Measurements from ENCODE around the gene PER1. TPM values are rescaled to one million over a fixed set of nuclear protein-coding genes. Genes with fewer than 3 reads are reported as not detected.

The PER1 gene
- total and polyA plus RNA-seq, 2 of the 13 experiments (the other 11 are each of a cell fraction or from before 2014, with no cell fraction given) = 2.6 to 3.6 TPM

DNA sequence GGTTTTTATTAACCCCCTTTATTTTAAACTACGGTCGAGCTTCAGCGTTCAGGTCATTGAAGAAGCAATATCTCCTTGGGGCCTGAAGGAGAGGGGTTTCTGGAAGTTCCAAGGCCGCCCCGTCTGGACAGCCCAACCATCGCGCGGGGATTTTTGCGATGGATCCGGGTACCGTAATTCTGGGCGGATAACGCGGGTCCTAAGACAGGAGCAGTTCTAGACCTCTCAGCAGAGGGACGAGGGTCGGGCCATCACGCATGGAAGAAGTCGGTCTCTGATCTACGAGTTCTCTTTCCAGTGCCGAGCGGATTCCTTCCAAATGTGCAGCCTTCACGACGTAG is 34.2 kb upstream of the PER1 start (continued):
- TF ChIP-seq, protein P1, sequence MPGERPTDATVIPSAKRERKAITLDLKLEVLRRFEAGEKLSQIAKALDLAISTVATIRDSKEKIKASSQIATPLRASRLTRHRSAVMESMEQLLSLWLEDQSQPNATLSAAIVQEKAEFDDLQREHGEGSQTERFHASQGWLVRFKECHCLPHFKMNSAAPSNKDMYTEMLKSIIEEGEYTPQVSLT (CRISPR knock-in tag; IDR thresholded peaks at IDR 0.05; ENCODE audit: borderline replicate concordance, low read depth) = no peak
- no peak for TF ChIP-seq RXRB (CRISPR knock-in tag; IDR thresholded peaks at IDR 0.05; ENCODE audit: borderline replicate concordance)
- no peak for TF ChIP-seq SCMH1 (CRISPR knock-in tag; IDR thresholded peaks at IDR 0.05; ENCODE audit: borderline replicate concordance)
- no peak for TF ChIP-seq GATA4 (IDR thresholded peaks at IDR 0.05; ENCODE audit: borderline replicate concordance, low read depth)
- TF ChIP-seq ZNF138 (CRISPR knock-in tag; IDR thresholded peaks at IDR 0.05; ENCODE audit: low read depth) = peak; percentile 15; the same call in 1 of the 2 replicates
- TF ChIP-seq, protein P2, sequence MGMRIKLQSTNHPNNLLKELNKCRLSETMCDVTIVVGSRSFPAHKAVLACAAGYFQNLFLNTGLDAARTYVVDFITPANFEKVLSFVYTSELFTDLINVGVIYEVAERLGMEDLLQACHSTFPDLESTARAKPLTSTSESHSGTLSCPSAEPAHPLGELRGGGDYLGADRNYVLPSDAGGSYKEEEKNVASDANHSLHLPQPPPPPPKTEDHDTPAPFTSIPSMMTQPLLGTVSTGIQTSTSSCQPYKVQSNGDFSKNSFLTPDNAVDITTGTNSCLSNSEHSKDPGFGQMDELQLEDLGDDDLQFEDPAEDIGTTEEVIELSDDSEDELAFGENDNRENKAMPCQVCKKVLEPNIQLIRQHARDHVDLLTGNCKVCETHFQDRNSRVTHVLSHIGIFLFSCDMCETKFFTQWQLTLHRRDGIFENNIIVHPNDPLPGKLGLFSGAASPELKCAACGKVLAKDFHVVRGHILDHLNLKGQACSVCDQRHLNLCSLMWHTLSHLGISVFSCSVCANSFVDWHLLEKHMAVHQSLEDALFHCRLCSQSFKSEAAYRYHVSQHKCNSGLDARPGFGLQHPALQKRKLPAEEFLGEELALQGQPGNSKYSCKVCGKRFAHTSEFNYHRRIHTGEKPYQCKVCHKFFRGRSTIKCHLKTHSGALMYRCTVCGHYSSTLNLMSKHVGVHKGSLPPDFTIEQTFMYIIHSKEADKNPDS (CRISPR knock-in tag; IDR thresholded peaks at IDR 0.05) = no peak
- TF ChIP-seq, protein P3, sequence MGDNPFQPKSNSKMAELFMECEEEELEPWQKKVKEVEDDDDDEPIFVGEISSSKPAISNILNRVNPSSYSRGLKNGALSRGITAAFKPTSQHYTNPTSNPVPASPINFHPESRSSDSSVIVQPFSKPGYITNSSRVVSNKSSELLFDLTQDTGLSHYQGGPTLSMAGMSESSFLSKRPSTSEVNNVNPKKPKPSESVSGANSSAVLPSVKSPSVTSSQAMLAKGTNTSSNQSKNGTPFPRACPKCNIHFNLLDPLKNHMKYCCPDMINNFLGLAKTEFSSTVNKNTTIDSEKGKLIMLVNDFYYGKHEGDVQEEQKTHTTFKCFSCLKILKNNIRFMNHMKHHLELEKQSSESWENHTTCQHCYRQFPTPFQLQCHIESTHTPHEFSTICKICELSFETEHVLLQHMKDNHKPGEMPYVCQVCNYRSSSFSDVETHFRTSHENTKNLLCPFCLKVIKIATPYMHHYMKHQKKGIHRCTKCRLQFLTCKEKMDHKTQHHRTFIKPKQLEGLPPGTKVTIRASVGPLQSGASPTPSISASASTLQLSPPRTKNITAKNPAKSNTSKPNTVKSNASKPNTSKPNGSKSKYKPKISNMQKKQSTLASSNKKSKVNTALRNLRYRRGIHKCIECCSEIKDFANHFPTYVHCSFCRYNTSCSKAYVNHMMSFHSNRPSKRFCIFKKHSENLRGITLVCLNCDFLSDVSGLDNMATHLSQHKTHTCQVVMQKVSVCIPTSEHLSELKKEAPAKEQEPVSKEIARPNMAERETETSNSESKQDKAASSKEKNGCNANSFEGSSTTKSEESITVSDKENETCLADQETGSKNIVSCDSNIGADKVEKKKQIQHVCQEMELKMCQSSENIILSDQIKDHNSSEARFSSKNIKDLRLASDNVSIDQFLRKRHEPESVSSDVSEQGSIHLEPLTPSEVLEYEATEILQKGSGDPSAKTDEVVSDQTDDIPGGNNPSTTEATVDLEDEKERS (CRISPR knock-in tag; IDR thresholded peaks at IDR 0.05) = 0 out of 2 replicates have a peak, but pooled peaks have one; percentile 76
- TF ChIP-seq ZFYVE20 (CRISPR knock-in tag; IDR thresholded peaks at IDR 0.05; ENCODE audit: borderline replicate concordance, low read depth) = no peak
- TF ChIP-seq NONO (IDR thresholded peaks at IDR 0.05) = no peak
- TF ChIP-seq NONO (CRISPR knock-in tag; conservative IDR thresholded peaks at IDR 0.05) = 0 out of 2 replicates have a peak, but pooled peaks have one; percentile 16
- peak; percentile 68; the same call in 1 of the 2 replicates for TF ChIP-seq EED (CRISPR knock-in tag; IDR thresholded peaks at IDR 0.05)
- TF ChIP-seq, protein P4, sequence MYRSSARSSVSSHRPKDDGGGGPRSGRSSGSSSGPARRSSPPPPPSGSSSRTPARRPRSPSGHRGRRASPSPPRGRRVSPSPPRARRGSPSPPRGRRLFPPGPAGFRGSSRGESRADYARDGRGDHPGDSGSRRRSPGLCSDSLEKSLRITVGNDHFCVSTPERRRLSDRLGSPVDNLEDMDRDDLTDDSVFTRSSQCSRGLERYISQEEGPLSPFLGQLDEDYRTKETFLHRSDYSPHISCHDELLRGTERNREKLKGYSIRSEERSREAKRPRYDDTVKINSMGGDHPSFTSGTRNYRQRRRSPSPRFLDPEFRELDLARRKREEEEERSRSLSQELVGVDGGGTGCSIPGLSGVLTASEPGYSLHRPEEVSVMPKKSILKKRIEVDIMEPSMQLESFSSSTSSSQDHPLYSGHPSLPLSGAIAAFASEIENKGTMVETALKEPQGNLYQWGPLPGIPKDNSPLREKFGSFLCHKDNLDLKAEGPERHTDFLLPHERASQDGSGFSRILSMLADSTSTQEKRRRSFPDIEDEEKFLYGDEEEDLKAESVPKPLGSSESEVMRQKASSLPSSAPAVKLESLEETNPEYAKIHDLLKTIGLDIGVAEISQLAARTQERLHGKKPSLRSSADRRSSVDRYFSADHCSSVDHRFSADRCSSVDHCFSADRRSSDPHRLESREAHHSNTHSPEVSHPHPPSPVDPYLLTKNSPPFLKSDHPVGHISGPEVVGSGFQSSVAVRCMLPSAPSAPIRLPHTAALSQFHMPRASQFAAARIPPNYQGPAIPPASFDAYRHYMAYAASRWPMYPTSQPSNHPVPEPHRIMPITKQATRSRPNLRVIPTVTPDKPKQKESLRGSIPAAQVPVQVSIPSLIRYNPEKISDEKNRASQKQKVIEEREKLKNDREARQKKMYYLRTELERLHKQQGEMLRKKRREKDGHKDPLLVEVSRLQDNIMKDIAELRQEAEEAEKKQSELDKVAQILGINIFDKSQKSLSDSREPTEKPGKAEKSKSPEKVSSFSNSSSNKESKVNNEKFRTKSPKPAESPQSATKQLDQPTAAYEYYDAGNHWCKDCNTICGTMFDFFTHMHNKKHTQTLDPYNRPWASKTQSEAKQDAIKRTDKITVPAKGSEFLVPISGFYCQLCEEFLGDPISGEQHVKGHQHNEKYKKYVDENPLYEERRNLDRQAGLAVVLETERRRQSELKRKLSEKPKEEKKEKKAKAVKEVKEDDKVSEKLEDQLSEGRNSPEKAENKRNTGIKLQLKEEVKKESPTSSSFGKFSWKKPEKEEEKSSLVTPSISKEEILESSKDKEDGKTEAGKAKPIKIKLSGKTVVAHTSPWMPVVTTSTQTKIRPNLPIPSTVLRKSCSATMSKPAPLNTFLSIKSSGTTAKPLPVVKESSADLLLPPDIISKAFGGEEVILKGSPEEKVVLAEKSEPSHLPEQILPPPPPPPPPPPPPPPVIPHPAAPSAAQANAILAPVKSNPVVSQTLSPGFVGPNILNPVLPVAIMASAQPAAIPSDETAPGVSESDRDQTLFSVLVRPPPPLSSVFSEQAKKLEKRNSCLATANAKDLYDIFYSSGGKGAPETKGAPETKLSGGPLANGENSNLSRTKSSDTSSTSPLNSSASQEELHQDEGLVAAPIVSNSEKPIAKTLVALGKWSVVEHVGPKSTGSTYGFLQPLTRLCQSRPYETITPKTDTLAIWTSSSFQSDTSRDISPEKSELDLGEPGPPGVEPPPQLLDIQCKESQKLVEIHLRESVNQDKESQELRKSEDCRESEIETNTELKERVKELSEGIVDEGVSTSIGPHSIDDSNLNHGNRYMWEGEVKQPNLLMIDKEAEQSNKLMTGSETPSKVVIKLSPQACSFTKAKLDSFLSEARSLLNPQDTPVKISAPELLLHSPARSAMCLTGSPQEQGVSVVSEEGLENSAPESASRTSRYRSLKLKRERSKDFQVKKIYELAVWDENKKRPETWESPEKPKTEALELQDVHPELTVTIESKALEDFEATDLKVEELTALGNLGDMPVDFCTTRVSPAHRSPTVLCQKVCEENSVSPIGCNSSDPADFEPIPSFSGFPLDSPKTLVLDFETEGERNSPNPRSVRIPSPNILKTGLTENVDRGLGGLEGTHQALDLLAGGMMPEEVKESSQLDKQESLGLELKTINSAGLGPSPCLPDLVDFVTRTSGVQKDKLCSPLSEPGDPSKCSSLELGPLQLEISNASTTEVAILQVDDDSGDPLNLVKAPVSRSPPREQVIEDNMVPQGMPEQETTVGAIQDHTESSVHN (CRISPR knock-in tag; IDR thresholded peaks at IDR 0.05) = no peak; the same call in 1 of the 2 replicates
- no peak for TF ChIP-seq ETV5 (CRISPR knock-in tag; IDR thresholded peaks at IDR 0.05; ENCODE audit: borderline replicate concordance)
- TF ChIP-seq, protein P5, sequence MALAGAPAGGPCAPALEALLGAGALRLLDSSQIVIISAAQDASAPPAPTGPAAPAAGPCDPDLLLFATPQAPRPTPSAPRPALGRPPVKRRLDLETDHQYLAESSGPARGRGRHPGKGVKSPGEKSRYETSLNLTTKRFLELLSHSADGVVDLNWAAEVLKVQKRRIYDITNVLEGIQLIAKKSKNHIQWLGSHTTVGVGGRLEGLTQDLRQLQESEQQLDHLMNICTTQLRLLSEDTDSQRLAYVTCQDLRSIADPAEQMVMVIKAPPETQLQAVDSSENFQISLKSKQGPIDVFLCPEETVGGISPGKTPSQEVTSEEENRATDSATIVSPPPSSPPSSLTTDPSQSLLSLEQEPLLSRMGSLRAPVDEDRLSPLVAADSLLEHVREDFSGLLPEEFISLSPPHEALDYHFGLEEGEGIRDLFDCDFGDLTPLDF (CRISPR knock-in tag; IDR thresholded peaks at IDR 0.05) = no peak

Measured in HepG2 (cell line).